ENCODE results near the gene HNRNPUL2. TPM values are rescaled to one million over a fixed set of nuclear protein-coding genes. Genes with fewer than 3 reads are reported as not detected.
A peak's percentile ranks its signal among the peaks of the same experiment; 100 is the strongest.
"Not testable (repeated sequence)": the region's sequence is repeated elsewhere in the genome, so short reads cannot be mapped to it uniquely, and the experiment has no call there.

HNRNPUL2 gene
- 10 to 100 TPM; 10.7 to 42.6 (median 25.2) TPM for total RNA-seq

DNA sequence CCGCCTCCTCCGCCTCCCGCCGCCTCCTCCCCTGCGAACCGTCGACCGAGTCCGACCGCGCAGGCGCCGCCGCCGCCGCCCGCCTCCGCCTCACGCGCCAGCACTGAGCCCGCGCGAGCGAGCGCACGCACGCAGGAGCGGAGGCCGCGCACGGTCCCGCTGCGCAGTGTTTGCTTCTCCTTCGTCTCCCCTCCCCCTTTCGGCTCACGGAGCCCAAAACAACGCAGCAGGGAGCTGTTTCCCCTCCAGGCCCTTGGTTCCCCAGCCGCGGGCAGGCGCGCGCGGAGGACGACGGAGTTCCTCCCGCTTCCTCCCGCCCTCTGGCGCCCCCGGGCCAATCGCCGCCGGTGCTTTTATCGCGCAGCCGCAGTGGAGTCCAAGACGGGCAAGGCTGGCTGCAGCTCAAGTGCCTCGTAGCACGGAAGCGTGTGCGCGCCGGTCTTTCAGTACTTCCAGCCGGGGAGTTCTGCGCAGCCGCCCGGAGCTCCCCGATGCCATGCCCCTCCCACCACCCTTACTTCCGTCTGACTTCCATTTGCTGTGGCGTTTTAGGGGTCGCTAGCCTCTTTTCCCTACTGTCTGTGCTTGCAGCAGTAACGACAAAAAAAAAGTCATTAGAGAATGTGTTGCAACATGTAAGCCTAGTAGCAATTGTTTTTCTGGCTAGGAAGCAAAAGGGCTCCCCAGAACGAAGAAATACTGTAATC is at the start of gene HNRNPUL2:
Gene HNRNPUL2 (minus strand): TSS at position 293 of the 707 bp plus-strand sequence. CDS start 301 bp downstream, outside the sequence.
- ATAC-seq (ENCODE audit: low FRiP score): peak; percentile 92
- peak; percentile 91 for DNase-seq (ENCODE audit: low spot score)
- TF ChIP-seq, protein P1, sequence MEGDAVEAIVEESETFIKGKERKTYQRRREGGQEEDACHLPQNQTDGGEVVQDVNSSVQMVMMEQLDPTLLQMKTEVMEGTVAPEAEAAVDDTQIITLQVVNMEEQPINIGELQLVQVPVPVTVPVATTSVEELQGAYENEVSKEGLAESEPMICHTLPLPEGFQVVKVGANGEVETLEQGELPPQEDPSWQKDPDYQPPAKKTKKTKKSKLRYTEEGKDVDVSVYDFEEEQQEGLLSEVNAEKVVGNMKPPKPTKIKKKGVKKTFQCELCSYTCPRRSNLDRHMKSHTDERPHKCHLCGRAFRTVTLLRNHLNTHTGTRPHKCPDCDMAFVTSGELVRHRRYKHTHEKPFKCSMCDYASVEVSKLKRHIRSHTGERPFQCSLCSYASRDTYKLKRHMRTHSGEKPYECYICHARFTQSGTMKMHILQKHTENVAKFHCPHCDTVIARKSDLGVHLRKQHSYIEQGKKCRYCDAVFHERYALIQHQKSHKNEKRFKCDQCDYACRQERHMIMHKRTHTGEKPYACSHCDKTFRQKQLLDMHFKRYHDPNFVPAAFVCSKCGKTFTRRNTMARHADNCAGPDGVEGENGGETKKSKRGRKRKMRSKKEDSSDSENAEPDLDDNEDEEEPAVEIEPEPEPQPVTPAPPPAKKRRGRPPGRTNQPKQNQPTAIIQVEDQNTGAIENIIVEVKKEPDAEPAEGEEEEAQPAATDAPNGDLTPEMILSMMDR (IDR thresholded peaks at IDR 0.05): no peak

DNA sequence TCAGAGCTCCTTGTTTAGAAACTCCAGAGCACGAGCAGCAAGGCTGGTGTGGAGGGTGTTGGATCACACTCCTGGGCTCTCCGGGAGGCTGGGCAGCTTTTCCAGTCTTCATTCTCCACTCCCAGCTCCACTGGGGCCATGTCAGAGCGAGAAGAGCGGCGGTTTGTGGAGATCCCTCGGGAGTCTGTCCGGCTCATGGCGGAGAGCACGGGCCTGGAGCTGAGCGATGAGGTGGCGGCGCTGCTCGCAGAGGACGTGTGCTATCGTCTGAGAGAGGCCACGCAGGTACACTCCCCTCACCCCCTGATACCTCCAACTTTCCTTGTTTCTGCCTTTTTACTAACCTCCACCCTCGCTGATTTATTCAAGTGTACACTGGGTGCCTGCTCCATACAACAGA is 48.4 kb upstream of the HNRNPUL2 start:
- DNase-seq (ENCODE audit: low spot score) (no peak), ATAC-seq (ENCODE audit: low FRiP score) (no peak)
- TF ChIP-seq, protein P1 (IDR thresholded peaks at IDR 0.05): no peak

DNA sequence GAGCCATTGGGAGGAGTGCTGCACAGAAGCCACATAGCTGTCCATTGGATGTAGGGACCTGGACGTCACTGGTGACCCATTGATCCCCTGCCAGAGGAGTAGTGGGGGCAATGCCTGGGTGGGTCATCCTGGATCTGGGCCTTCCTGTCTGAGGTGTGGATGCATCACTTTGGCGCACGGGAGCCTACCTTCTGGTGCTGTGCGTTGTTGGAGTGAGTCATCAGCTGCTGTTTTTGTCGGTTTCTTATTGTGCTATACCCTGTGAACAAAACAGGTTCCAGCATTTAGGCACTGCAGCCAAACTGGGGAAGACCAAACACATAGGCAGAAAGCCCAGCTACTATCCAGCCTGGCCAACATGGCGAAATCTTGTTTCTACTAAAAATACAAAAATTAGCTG is 47.1 kb upstream of the HNRNPUL2 start:
- TF ChIP-seq, protein P1 (IDR thresholded peaks at IDR 0.05): no peak
- DNase-seq (ENCODE audit: low spot score) (no peak), ATAC-seq (ENCODE audit: low FRiP score) (no peak)

DNA sequence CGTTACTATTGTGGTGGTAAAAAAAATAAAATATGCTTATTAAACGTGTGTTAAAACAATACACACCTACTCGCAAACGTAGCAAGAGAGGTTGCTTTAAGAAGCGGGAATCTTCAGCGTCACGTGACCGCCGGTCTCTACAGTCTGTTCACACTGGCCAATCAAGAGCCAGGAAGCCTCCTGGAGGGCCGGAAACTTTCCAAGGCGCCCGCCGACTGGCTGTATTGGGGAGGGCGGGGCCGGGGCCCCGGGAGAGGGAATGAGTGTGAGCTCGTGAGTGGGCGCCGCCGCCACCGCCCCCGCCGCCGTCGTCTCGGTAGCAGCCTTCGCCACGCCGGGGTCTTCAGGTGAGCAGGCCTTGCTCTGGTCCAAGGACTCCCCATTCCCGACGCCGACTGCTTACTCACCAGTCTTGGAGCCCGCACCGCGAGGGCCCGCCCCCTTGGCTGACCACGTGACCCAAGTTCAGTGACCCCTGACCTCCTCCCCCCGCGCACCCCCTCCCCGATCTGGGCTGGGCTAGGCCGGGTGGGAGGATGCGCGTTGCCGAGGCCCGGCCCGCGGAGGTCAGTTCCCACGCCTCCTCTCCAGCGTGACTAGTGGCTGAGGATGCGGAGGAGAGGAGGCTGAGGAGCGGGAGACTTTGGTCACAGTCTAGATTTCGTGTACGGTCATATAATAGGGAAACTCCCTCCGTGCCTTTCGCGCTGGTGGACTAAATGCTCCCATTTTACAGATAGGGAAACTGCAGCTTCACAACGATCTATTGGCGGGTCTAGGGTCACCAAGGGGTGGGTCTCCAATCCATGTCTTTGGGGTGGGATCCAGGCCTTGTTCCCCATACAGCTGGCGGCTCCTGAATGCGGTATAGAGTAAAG is 44.1 kb upstream of the HNRNPUL2 start, which contains the start of gene TAF6L:
Gene TAF6L (plus strand): TSS at position 253 of the 878 bp plus-strand sequence. CDS start 4,388 bp downstream, outside the sequence.
- peak; percentile 94 for DNase-seq (ENCODE audit: low spot score)
- ATAC-seq (ENCODE audit: low FRiP score): peak; percentile 99
- TF ChIP-seq, protein P1 (IDR thresholded peaks at IDR 0.05): no peak

DNA sequence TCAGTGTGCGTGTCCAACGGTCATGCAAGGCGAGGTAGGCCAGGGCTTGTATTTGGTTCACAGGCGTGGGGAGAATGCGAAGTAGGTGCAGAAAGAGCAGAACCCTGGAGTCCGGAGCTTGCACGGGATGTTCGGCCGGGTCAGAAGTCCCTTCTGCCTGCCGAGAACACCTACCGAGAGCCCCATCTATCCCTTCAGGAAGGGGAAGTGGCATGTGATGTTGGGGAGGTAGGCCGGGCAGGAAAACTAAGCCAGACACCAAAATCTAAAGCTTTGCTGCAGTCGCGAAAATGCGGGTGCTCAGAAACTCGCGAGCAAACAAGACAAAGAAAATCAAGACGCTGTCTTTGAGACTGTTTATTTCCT is 43.5 kb upstream of the HNRNPUL2 start:
- TF ChIP-seq, protein P1 (IDR thresholded peaks at IDR 0.05): no peak
- no peak for DNase-seq (ENCODE audit: low spot score)
- ATAC-seq (ENCODE audit: low FRiP score): peak; percentile 25

DNA sequence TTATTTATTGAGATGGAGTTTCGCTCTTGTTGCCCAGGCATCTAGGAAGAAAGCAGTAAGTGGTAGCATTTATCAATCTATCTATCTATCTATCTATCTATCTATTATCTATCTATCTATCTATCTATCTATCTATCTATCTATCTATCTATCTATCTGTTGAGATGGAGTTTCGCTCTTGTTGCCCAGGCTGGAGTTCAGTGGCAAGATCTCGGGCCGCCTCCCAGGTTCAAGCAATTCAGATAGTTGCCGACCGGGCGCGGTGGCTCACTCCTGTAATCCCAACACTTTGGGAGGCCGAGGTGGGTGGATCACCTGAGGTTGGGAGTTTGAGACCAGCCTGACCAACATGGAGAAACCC is 33.6 kb upstream of the HNRNPUL2 start:
- DNase-seq (ENCODE audit: low spot score); ATAC-seq (ENCODE audit: low FRiP score): not testable (repeated sequence)
